HG03521 (cell line): ENCODE results near the gene RASA3.
A peak's percentile ranks its signal among the peaks of the same experiment; 100 is the strongest.

Experiments
- ATAC-seq: cut with Tn5 transposase; IDR thresholded peaks from one replicate; pipeline ENCODE4 v1.9.1; 2021; ENCODE audit warnings: mild to moderate bottlenecking, moderate library complexity; ENCODE audit not compliant: unreplicated experiment

RASA3 gene

GRCh38 chr13:114058051-114058867 is 74.2 kb downstream of the RASA3 start:
- no peak for ATAC-seq

DNA sequence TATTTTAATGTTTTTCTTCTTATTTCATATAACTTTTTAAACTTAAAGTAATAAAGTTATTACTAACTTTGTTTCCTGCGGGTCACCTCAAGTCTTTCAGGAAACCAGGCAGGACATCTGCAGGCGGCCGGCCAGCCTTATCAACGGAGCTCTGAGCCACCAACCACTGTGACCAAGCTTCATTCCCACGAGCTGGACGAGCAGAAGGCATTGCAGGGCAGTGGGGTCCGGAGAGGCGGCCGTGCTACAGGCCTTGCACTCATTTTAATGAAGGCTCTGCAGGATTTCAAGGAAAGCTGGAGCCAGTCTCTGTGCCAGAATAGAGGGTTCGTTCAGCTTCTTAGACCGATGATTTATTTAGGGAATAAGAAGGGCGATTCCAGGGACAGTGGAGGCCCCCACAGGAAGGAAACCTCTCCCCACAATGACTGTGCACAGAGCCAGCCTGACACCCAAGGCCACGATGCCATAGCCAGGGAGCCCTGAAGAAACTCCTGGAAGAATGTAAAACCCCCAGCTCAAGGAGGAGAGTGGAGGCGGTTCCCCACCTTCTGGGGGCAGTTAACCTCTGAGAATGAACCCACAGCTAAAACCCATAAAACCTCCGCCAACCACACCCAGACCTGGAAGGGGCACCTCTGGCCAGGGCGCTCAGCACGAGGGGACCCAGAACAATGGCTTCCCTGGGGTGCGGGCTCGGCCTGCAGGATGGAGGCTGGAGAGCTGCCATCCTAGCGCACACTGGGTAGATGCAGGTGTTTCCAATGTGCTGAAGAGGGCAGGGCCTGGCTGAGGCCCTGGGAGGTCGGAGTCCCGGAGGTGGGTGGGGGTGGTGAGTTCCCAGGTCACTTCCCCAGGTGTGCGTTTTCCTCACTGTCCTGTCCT is 75.0 kb downstream of the RASA3 start:
- no peak for ATAC-seq

GRCh38 chr13:114056205-114057013 is 76.0 kb downstream of the RASA3 start:
- no peak for ATAC-seq

- no peak for ATAC-seq
These were observed 76.7 kb downstream of the RASA3 start for GRCh38 chr13:114055766-114056165.

GRCh38 chr13:114054830-114055439 is 77.5 kb downstream of the RASA3 start:
- ATAC-seq, result no peak

DNA sequence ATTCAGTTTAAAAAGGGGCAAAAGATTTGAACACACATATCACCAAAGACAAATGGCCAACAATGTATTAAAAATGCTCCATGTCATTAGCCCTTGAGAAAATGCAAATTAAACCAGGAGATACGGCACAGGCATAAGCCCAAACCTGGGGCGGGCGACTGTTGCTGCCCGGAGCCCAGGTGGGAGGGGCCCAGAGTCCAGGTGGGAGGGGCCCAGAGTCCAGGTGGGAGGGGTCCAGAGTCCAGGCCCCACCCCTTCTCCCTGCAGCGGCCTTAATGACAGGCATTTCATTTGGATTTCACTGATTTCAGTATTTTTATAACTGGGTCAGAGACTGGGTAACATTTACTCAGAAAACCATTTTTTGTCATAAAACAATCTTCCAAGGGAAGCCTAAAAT is 78.2 kb downstream of the RASA3 start:
- ATAC-seq, result no peak

GRCh38 chr13:114053026-114053425 is 79.4 kb downstream of the RASA3 start:
- ATAC-seq, result no peak

GRCh38 chr13:114050536-114051450 is 81.6 kb downstream of the RASA3 start:
- no peak for ATAC-seq

DNA sequence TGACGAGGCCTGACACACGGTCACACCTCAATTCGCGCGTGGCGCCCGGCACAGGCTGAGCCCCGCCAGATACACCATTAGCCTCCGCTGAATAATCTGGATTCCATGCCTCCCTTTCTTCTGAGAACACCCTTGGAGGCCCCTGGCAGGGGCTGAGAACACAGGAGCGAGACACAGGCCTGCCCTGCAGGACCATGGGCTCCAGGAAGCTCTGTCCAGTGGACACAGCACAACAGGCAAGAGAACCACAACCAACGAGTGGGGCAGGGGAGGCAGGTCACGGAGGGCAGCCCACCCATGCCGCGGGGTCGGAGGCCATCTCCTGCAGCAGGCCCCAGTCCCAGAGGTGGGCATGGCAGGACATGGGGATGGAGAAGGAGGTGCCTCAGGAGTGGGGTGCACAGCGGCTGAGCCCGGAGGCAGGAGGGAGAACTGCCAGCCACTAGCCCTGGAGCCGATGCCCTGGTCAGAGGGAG is 82.8 kb downstream of the RASA3 start:
- ATAC-seq, result no peak

- ATAC-seq, result no peak
These were observed 83.4 kb downstream of the RASA3 start for GRCh38 chr13:114049026-114049425.

GRCh38 chr13:114048443-114048842 is 84.0 kb downstream of the RASA3 start:
- no peak for ATAC-seq

- peak; percentile 61 for ATAC-seq
These were observed 85.0 kb downstream of the RASA3 start for GRCh38 chr13:114047358-114047881.

- no peak for ATAC-seq
These were observed 85.9 kb downstream of the RASA3 start for GRCh38 chr13:114046431-114046975.

GRCh38 chr13:114045113-114045735 is 87.2 kb downstream of the RASA3 start:
- no peak for ATAC-seq

DNA sequence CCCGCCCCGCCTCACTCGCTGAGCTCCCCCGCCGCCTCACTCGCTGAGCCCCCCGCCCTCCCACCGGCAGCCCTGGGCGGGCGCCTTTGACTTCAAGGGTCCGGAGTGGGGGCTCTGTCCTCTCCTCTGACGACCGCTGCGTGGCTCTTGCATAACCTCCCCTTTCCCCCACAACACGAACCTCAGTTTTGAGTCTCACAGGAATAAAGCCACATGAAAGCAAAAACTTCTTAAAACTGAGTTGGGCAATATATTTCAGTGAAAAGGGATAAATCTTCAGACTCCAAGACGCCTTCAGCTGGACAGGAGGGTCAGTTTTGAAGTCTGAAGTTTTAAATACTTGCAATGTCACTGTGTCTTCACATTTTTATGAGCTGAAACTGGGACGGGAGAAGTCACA is 87.9 kb downstream of the RASA3 start:
- ATAC-seq, result no peak

GRCh38 chr13:114043421-114044053 is 88.9 kb downstream of the RASA3 start:
- ATAC-seq, result no peak

DNA sequence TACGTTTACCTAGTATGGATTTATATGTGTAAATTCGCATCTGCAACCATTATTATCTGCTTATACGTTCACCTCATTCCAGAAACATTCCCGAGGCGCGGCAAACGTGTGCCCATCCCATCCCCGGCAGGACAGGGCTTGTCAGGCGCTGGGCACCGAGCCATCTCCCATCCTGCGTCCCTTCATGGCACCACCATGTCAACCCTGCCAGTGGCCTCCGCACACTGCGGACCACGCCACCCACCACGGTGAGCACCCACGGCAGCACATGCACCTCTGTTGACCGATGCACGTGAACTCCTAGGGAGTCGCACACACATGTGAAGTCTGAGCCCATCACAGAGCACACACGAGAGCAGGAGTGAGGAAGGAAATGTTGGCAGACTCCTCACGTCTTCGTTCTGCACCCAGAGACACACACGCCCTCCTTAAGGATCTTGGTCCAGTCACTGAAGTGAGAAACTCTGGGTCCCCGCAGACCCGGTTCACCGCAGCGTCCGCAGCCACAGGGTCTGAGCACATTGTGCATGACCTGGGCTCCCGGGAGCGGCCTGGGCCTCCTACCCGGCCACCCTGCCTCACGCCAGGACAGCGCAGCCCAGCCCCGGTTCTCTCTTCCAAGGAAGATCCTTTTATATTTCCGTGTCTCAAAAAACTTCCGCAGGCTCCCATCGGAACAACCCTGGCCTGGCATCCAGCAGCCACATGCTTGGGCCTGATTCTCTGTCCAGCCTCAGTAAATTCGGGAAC is 90.2 kb downstream of the RASA3 start:
- ATAC-seq, result no peak
